C4-2B (cell line): ENCODE measurements around the gene WDR76.

ENCODE experiments used
- CTCF ChIP-seq: fragments of 450-650 bp; conservative IDR thresholded peaks from 2 replicates; pipeline ENCODE4 v1.5.1; 2017; ENCODE audit warnings: mild to moderate bottlenecking
- ZFX ChIP-seq: fragments of 450-650 bp; IDR thresholded peaks from 2 replicates; pipeline ENCODE4 v1.6.1; 2017

- TF ChIP-seq CTCF (no peak), ZFX (no peak)
Measured at GRCh38 chr15:43901495-43901894, 74.7 kb downstream of the WDR76 start.
